OCI-LY1 (cell line): ENCODE measurements around the gene CACNA2D4.

ENCODE experiments used
- H2AFZ ChIP-seq: fragments of 200-600 bp; sonication (generic), shearing (Covaris generic); 2 replicates; pipeline ENCODE4 v1.6.0; 2014; ENCODE audit warnings: antibody characterized with exemption, mild to moderate bottlenecking, low read length
- H3F3A ChIP-seq: fragments of 200-600 bp; sonication (generic), shearing (Covaris generic); 2 replicates; pipeline ENCODE4 v1.6.0; 2014; ENCODE audit warnings: mild to moderate bottlenecking, antibody characterized with exemption, low read length, moderate library complexity; ENCODE audit not compliant: insufficient read depth
- H3K27ac ChIP-seq: fragments of 200-600 bp; sonication (generic); 2 replicates; pipeline ENCODE4 v1.5.1; 2014; ENCODE audit warnings: low read length, mixed run types, mild to moderate bottlenecking, low read depth; ENCODE audit not compliant: poor library complexity, severe bottlenecking
- H3K27me3 ChIP-seq: fragments of 200-600 bp; sonication (generic); 2 replicates; pipeline ENCODE4 v1.6.0; 2014; ENCODE audit warnings: antibody characterized with exemption, mild to moderate bottlenecking, low read length, moderate library complexity; ENCODE audit not compliant: insufficient read depth
- H3K36me3 ChIP-seq: fragments of 200-600 bp; sonication (generic); 2 replicates; pipeline ENCODE4 v1.6.1; 2014; ENCODE audit warnings: mild to moderate bottlenecking, antibody characterized with exemption, low read length, moderate library complexity, mixed read lengths; ENCODE audit not compliant: insufficient read depth
- H3K4me1 ChIP-seq: fragments of 200-600 bp; sonication (generic); 2 replicates; pipeline ENCODE4 v1.5.1; 2014; ENCODE audit warnings: mild to moderate bottlenecking, low read length, moderate library complexity; ENCODE audit not compliant: insufficient read depth, severe bottlenecking
- H3K4me2 ChIP-seq: fragments of 200-600 bp; sonication (generic), shearing (Covaris generic); 2 replicates; pipeline ENCODE4 v1.6.1; 2014; ENCODE audit warnings: low read length
- H3K4me3 ChIP-seq: fragments of 200-600 bp; sonication (generic); 2 replicates; pipeline ENCODE4 v1.5.1; 2014; ENCODE audit warnings: low read length, low read depth, mild to moderate bottlenecking, mixed read lengths; ENCODE audit not compliant: poor library complexity, severe bottlenecking
- H3K79me2 ChIP-seq: fragments of 200-600 bp; shearing (Covaris generic); 2 replicates; pipeline ENCODE4 v1.6.1; 2016; ENCODE audit warnings: mixed run types, low read length, mixed read lengths; ENCODE audit not compliant: insufficient read depth
- H3K9ac ChIP-seq: fragments of 200-600 bp; sonication (generic), shearing (Covaris generic); 2 replicates; pipeline ENCODE4 v1.6.1; 2014; ENCODE audit warnings: mild to moderate bottlenecking, low read length, mixed read lengths
- H3K9me2 ChIP-seq: fragments of 200-600 bp; sonication (generic), shearing (Covaris generic); 2 replicates; pipeline ENCODE4 v1.6.1; 2014; ENCODE audit warnings: low read depth, mild to moderate bottlenecking, low read length, mixed read lengths
- H3K9me3 ChIP-seq: fragments of 200-600 bp; shearing (Covaris generic); 2 replicates; pipeline ENCODE4 v1.6.1; 2014; ENCODE audit warnings: low read length, mixed read lengths
- H4K20me1 ChIP-seq: fragments of 200-600 bp; sonication (generic), shearing (Covaris generic); 2 replicates; pipeline ENCODE4 v1.6.0; 2016; ENCODE audit warnings: mild to moderate bottlenecking, low read length; ENCODE audit not compliant: insufficient read depth
- EZH2 ChIP-seq: fragments of 200-600 bp; sonication (generic), shearing (Covaris generic); IDR thresholded peaks from 2 replicates; pipeline ENCODE4 v1.8.0; 2017; ENCODE audit warnings: borderline replicate concordance, mixed run types, mild to moderate bottlenecking, antibody characterized with exemption, low read length, moderate library complexity, mixed read lengths
- TF ChIP-seq, protein P1 (sequence below): fragments of 200-600 bp; sonication (generic), shearing (Covaris generic); IDR thresholded peaks from 2 replicates; pipeline ENCODE4 v1.5.1; 2017; ENCODE audit warnings: mild to moderate bottlenecking, antibody characterized with exemption, low read length, moderate library complexity, mixed read lengths

The CACNA2D4 gene

DNA sequence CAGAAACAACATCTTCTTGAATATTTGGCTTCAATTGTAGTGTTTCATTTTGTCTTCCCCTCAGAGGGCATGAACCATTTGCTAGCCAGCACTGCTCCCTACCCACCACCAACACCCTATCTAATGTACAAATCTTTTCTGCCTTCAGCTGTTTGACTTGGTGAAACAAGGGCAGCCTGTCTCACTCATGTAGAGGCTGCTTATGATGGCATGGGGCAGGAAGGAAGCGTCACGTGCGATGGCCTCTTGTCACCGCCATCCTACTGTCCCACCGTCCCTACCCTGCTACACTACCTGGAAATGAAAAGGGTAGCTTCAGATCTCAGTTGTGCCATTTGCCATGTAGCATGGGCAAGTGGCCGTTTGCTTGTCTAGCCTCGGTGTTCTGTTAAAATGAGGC is 128.0 kb downstream of the CACNA2D4 start:
- Histone ChIP-seq H3K27ac (no peak overlapping the region), H3K79me2 (no peaks in the 10 kb centered on the region), H3K4me2 (peak overlapping the region; percentile 2; the same call in 1 of the 2 replicates), H3K9me3 (no peaks in the 10 kb centered on the region), H3F3A (no peaks in the 10 kb centered on the region), H3K9me2 (no peaks in the 10 kb centered on the region), H3K27me3 (no peaks in the 10 kb centered on the region), H3K36me3 (peaks cover 31% of the 10 kb centered on the region), H3K9ac (no peak overlapping the region), H2AFZ (no peak overlapping the region), H3K4me3 (no peak overlapping the region), H4K20me1 (no peaks in the 10 kb centered on the region), H3K4me1 (peaks cover 17% of the 10 kb centered on the region)
- TF ChIP-seq, protein P1, sequence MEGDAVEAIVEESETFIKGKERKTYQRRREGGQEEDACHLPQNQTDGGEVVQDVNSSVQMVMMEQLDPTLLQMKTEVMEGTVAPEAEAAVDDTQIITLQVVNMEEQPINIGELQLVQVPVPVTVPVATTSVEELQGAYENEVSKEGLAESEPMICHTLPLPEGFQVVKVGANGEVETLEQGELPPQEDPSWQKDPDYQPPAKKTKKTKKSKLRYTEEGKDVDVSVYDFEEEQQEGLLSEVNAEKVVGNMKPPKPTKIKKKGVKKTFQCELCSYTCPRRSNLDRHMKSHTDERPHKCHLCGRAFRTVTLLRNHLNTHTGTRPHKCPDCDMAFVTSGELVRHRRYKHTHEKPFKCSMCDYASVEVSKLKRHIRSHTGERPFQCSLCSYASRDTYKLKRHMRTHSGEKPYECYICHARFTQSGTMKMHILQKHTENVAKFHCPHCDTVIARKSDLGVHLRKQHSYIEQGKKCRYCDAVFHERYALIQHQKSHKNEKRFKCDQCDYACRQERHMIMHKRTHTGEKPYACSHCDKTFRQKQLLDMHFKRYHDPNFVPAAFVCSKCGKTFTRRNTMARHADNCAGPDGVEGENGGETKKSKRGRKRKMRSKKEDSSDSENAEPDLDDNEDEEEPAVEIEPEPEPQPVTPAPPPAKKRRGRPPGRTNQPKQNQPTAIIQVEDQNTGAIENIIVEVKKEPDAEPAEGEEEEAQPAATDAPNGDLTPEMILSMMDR = no peak
- no peak for TF ChIP-seq EZH2

DNA sequence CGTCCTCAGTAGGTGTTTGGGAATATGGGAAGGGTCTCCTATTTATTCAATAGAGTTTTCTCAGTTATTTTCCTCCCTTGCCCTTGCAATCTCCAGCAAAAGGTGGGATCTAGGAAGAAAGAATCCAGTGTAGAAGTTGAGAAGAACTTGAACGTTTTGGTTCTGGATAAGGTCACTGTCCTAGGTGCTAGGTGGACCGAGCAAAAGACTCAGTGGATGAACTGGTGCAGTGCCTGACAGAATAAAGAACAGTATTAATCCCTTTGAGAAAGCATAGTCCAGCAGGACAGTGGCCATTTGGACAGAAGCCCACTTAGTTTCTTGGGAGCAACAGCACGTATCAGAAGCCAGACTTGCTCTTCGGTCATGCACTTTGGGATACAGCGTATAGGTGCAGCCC is 130.7 kb downstream of the CACNA2D4 start:
- no peaks in the 10 kb centered on the region for H3K27me3 ChIP-seq
- no peak overlapping the region for H3K27ac ChIP-seq
- no peaks in the 10 kb centered on the region for H3F3A ChIP-seq
- H3K36me3 ChIP-seq = peaks cover 54% of the 10 kb centered on the region
- H3K4me2 ChIP-seq = no peak overlapping the region
- no peaks in the 10 kb centered on the region for H3K79me2 ChIP-seq
- no peaks in the 10 kb centered on the region for H3K9me3 ChIP-seq
- H3K9me2 ChIP-seq = no peaks in the 10 kb centered on the region
- H2AFZ ChIP-seq = no peak overlapping the region
- no peak overlapping the region for H3K9ac ChIP-seq
- H3K4me3 ChIP-seq = no peak overlapping the region
- H3K4me1 ChIP-seq = peaks cover 16% of the 10 kb centered on the region
- no peaks in the 10 kb centered on the region for H4K20me1 ChIP-seq
- no peak for TF ChIP-seq EZH2
- TF ChIP-seq, protein P1 = no peak

DNA sequence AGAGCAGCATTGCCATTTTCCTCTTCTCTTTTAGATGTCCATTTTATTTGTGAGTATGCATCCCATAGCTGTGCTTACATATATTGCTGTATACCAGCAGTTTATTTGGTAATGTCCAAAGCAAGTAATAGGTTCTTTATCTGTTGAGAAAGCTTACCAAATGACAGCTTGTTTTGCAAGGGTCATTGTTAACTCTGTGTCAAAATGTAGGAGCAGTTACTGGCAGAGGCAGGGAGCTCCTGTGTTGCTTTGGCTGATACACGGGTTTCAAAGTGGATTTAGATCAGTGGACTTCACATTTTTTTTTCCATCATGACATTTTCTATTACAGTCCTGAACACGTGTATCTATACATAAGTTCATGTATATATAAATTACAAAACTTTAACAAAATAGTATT is 136.2 kb downstream of the CACNA2D4 start:
- Histone ChIP-seq H3K36me3 (peaks cover 85% of the 10 kb centered on the region), H4K20me1 (no peaks in the 10 kb centered on the region), H3K27me3 (no peaks in the 10 kb centered on the region), H3K4me3 (no peak overlapping the region), H3F3A (no peaks in the 10 kb centered on the region), H3K9me2 (no peaks in the 10 kb centered on the region), H2AFZ (no peak overlapping the region), H3K4me1 (no peaks in the 10 kb centered on the region), H3K4me2 (no peak overlapping the region), H3K9me3 (no peaks in the 10 kb centered on the region), H3K79me2 (no peaks in the 10 kb centered on the region), H3K27ac (no peak overlapping the region), H3K9ac (no peak overlapping the region)
- TF ChIP-seq, protein P1 = no peak
- no peak for TF ChIP-seq EZH2
